HG02610 (cell line): ENCODE data around the gene SEPTIN3.

Source experiments
- ATAC-seq: cut with Tn5 transposase; IDR thresholded peaks from one replicate; pipeline ENCODE4 v1.9.1; 2021; ENCODE audit warnings: mild to moderate bottlenecking, moderate library complexity; ENCODE audit not compliant: unreplicated experiment

The SEPTIN3 gene

GRCh38 chr22:41974691-41975290, 5.5 kb downstream of the SEPTIN3 start:
- ATAC-seq = no peak

- ATAC-seq = no peak
Measured at GRCh38 chr22:41975299-41976069, 6.2 kb downstream of the SEPTIN3 start.

GRCh38 chr22:41976070-41976901, 7.0 kb downstream of the SEPTIN3 start:
- ATAC-seq = no peak

GRCh38 chr22:41976961-41977566, 7.8 kb downstream of the SEPTIN3 start:
- ATAC-seq = no peak

GRCh38 chr22:41978732-41979131, 9.5 kb downstream of the SEPTIN3 start:
- no peak for ATAC-seq

- no peak for ATAC-seq
Measured at GRCh38 chr22:41979423-41980250, 10.4 kb downstream of the SEPTIN3 start.

- ATAC-seq = no peak
Measured at GRCh38 chr22:41982865-41983264, 13.6 kb downstream of the SEPTIN3 start.

GRCh38 chr22:41983513-41984405, 14.5 kb downstream of the SEPTIN3 start:
- ATAC-seq = no peak

GRCh38 chr22:41987276-41987675, 18.0 kb downstream of the SEPTIN3 start:
- ATAC-seq = no peak

GRCh38 chr22:41989246-41989645, 20.0 kb downstream of the SEPTIN3 start:
- no peak for ATAC-seq

GRCh38 chr22:41991111-41991510, 21.9 kb downstream of the SEPTIN3 start:
- ATAC-seq = no peak

- ATAC-seq = no peak
Measured at GRCh38 chr22:41992496-41992895, 23.3 kb downstream of the SEPTIN3 start.

GRCh38 chr22:41995211-41995610, 26.0 kb downstream of the SEPTIN3 start:
- ATAC-seq = no peak

- ATAC-seq = no peak
Measured at GRCh38 chr22:41996826-41997225, 27.6 kb downstream of the SEPTIN3 start.

GRCh38 chr22:41998361-41999261, 29.4 kb downstream of the SEPTIN3 start, which contains the start of gene WBP2NL:
TSS of gene WBP2NL (plus strand) at chr22:41998788. CDS start at chr22:41998819, 31 bp downstream.
- ATAC-seq = peak; percentile 83

GRCh38 chr22:42000466-42000865, 31.2 kb downstream of the SEPTIN3 start:
- no peak for ATAC-seq

- no peak for ATAC-seq
Measured at GRCh38 chr22:42001121-42001520, 31.9 kb downstream of the SEPTIN3 start.

- ATAC-seq = no peak
Measured at GRCh38 chr22:42001706-42002105, 32.5 kb downstream of the SEPTIN3 start.
